ENCODE results near the gene SCRN1.
"Not testable (repeated sequence)": the region's sequence is repeated elsewhere in the genome, so short reads cannot be mapped to it uniquely, and the experiment has no call there.

Gene SCRN1

DNA sequence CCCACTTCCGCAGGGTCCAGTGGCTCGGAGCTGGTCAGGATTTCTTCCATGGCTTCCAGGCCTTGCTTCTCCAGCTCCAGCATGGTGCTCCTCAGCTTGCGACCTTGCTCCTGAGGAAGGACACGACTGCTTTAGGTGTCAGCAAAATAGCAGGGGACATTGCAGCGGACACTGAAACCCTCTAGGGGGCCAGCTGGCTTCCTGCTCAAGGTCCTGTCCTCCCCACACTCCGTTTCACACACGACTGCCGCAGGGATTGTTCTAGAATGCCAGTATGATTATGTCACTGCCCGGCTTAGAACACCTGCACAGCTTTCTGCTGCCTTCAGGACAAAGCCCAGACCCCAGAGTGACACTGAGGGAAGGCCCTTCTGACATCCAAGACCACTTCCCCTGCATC, 65.6 kb downstream of the SCRN1 start:
- no peak for DNase-seq

DNA sequence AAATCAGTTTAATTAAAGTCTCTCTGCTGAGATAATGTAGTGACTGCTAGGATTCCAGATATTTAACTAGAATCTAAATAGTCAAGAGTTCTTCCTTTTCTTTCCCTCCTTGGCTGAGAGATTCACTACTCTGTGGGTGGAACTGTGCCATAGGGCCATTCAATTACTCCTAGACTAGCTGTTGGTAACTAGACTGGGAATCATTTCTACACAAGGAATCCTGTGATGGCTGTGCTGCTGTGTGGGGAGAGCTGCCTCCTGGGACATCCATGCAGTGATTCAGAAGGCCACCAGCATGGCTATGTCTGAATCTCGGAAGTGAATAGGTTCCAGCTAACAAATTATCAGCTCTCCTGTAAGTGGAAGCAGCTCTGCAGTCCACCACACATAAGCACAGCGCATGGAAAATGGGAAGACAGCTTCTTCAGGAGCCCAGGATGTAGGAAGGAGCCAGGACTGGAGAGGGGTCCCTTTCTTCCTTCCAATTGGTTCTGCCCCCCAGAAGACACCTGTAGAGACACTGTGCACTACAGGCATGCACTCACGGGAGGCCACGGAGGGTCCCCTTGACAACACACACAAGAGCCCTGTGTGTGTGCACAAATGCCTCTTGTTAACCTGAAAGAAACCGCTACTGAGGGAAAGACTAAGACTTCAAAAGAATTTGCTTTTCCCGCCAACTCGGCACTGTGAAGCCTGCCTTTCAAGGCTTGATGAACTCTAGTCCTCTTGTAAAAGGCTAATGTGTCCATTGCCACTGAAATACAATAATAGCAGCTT, 66.5 kb downstream of the SCRN1 start:
- no peak for DNase-seq

DNA sequence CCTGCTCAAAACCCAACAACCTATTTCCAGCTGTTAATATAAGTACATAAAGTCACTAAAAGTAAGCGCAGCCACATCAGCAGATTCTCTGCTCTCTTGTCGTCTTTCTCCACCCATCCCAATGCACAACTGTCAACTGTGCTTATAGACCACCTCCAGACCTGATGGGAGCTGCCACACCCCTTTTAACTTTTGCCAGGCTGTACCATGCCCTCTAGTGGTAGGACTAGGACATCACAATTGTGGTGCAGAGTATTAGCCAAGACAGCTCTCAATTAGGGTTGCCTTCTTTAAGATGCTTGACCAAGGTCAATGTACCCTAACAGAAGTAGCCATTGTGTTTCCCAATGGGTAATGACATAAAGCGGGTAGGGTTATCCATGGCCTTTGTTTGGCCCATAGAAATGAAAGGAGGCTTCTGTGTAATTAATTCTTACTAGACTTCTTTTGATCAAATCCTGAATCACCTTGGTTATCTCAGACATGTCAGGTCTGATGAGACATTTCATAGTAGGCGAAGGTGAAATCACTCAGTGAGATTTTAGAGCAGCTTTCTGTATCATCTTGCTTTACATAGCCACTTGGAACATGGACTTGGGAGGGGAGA, 68.1 kb downstream of the SCRN1 start:
- DNase-seq = peak in 5 of 6 experiments; percentile 1 to 50 (median 12)

DNA sequence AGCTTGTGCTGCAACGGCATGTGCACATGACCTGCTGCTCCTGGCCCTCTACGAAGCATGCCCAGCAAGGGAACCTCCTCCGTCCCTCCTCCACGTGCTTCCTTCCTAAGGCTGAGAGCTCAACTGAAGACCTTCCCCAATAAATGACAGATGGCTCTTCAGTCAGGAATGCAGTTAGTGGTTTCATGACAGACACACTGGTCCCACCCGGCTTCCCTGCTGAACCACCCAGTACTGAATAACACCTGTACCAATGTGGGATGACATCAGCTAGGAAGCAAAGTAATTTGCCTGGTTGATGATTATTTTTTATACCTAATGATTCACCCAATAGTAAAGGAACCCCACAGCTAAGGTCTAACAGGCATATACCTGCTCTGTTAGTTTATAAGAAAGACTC, 69.1 kb downstream of the SCRN1 start:
- no peak for DNase-seq

DNA sequence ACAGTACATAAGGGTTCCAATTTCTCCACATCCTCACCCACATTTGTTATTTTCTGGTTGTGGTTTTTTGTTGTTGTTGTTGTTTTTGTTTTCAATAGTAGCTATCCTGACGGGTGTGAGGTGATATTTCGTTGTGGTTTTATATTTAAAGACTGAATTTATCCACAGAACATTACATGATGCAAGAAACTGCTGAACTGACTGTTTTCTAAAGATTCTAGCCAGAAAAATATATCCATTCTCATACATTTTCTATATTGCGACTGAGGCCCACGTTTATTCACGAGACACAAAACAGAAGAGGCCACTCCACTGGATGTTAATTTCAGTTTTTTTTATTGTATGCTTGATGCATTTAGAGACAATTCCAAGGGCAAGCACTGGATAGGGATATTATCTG, 69.8 kb downstream of the SCRN1 start:
- DNase-seq = no peak

DNA sequence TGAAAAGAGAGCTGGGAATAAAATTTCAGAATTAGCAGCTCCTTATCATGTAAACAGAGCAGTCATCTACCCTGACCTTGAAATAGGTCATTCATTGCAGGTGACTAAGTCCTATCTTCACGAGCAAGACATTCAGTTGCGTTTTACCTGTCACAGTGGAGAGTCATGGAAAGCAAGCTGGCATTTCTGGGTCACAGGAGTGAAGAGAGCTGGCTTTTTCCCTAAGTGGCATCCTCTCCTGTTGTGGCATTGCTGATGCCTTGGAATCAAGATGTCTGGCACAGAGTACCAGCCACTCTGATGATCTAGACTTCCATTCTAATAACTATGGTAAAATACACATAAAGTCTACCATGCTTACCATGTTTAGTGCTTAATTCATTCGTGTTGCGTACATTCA, 70.8 kb downstream of the SCRN1 start:
- DNase-seq = no peak

DNA sequence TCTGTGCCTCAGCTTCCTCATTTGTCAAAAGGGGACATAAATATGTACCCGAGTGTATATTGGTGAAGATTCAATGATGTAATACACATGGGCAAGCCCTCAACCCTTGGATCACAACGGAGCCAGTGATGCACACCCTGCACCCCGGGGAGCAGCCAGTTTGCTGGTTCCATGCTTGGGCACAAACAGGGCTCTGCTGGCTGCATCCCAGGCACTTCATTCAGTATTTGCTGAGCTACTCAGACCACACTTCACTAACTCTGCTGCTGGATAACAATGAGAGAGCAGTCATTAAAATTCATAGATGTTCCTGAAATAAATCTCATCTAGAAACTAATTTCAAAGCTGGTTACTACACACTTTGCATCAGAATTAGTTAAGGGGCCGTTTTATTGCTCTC, 72.0 kb downstream of the SCRN1 start:
- no peak for DNase-seq

DNA sequence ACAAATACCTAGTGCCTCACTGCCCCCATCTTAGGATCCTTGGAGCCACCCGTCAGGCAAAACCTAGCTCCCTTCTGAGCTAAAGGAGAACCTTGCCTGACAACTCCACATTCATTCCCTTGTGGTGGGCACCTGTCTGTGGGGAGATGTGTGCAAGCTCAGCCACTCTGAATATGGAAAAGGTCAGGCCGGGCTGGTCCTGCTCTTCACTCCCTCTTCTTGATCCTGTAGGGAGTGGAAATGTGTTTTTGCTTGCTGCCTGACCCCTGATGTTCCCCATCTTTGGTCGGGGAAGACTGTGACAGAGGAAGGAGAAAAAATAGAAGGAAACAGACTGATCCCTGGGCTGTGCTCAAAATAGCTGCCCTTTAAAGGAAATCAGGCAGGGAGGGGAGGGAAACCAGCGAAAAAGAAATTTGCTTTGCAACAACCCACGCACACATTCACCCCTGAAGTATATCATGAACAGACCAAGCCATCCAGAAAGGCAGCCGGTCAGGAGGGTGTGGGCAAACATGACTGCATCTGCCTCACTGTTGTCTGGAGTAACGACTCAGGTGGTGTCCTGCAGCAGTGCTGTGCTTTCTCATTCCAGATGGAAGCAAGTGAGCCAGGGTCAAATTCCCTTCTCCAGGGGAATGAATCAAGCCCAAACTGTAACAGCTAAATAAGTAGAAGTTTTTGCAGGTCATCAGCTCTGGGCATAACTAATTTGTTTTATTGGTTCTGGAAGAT, 74.0 kb downstream of the SCRN1 start:
- no peak for DNase-seq

DNA sequence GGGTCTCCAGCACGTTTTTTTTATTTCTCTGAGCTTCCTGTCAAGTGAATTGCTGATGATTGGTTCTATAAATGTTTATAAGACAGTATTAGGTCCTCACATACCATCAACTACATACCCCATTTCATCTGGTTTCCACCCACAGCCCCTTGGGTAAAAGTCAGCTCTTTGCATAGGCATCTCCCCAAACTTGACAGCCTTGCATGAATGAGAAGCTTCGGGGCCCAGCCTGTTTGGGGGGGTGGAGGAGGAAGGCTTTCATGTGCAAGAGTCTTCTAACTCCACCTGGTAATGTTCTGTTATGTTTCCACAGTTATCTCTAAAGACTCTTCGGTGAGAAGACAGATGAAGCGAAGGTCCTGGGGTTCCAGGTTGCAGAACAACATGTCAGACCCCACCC, 75.4 kb downstream of the SCRN1 start:
- no peak for DNase-seq

DNA sequence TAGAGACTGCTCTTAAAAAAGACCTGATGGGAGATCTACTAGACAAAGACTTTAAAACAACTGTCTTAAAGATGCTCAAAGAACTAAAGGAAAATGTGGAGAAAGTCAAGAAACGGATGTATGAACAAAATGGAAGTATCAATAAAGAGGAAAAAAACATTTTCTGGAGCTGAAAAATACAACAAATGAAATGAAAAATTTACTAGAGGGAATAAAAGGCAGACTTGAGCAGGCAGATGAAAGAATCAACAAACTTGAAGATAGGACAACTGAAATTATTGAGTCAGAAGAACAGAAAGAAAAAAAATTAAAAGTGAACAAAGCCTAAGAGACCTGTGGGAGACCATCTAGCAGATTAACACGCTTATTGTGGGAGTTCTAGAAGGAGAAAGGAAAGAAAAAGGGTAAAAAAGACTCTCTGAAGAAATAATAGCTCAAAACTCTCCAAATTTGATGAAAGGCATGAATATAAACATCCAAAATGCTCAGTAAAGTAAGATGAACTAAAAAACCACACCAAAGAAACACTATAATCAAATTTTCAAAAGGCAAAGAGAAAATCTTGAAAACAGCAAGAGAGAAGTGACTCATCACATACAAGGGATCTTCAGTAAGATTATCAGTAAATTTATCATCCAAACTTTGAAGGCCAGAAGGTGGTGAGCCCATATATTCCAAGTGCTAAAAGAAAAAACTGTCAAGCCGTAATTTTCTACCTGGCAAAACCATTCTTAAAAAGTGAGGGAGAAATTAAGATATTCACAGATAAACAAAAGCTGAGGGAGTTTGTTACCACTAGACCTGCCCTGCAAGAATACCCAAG, 83.2 kb downstream of the SCRN1 start:
- DNase-seq = no peak

DNA sequence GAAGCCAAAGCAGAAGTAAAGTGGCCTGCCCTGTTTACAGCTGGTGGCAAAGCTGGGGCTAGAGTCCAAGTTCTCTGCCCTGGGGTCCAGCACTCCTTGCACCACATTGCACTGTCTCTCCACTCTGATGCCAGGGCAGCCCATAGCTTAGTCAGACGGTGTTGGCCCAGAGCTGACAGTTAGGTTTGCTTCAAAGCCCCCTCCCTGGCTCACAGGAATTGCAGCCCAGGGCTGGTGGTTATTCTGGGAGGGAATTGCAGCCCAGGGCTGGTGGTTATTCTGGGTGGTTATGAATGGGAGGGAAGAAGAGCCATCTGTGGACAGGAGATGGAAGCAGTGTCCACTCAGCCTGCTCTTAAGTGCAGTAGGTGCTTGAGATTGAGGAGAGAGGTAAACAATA, 88.9 kb downstream of the SCRN1 start:
- DNase-seq = no peak

DNA sequence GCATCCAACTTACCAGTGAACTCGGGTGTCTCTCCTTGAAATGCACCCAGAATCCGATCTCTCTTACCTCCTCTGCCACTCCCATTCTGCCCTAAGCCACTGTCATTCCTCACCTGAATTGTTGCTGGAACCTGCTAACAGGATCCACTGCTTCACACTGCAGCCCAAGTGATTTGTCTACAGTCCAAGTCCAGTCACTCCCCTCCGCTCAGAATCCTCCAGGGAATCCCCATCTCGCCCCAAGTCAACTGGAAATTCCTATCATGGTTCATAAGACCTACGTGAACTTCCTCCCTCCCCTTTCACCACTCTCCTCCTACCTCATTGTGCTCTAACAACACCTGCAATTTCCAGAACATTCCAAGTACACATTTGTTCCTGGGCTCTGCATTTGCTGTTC, 91.3 kb downstream of the SCRN1 start:
- no peak for DNase-seq

DNA sequence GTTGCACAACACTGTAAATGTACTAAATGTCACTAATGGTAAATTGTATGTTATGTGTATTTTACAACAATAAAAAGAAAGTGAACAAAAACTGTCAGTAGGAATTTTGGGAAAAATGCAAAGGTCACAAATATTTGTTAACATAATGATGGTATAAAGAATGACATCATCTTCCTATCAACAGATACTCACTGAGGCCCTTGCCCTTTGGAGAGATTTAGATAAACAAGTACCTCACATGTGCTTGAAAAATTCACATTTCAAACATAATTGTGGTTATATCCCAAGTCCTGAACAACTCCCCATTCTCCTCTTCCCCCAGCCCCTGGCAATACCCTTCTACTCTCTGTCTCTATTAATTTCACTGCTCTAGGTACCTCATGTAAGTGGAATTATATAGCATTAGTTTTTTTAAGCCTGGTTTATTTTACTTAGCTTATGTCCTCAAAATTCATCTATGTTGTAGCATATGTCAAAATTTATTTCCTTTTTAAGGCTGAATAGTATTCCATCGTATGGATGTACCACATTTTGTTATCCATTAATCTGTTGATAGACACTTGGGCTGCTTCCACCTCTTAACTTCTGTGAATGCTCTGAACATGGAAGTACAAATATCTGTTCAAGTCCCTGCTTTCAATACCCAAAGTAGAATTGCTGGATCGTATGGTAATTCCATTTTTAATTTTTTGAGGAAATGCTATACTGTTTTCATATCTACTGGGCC, 92.8 kb downstream of the SCRN1 start:
- no peak for DNase-seq

DNA sequence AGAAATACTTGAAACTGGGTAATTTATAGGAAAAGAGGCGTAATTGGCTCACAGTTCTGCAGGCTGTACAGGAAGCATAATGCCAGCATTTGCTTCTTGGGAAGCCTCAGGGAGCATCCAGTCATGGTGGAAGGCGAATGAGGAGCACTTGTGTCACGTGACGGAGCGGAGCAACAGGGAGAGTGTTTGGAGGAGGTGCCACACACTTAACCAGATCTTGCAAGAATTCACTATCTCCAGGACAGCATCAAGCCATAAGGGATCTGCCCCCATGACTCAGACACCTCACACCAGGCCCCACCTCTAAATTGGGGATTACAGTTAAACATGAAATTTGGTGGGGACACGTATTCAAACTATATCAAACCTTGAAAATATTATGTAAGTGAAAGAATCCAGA, 94.0 kb downstream of the SCRN1 start:
- no peak for DNase-seq

DNA sequence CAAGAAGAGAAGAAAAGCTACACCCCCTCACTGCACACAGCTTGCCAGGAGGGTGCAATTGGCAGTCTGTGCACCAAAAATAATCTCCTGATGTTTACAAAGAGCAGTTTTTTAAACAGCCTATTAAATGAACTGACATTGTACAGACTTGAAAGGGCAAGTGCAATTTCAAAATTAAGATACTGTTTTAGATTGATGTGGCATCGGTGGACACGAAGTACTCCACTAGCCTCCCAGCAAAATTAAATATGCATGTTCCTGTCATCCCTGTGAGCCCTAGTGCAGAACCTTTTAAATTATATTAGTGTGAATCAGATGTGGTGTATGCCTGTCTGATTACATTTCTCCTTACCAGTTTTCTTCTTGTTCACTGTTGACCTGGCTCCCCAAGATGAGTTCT, 95.3 kb downstream of the SCRN1 start:
- DNase-seq = no peak

DNA sequence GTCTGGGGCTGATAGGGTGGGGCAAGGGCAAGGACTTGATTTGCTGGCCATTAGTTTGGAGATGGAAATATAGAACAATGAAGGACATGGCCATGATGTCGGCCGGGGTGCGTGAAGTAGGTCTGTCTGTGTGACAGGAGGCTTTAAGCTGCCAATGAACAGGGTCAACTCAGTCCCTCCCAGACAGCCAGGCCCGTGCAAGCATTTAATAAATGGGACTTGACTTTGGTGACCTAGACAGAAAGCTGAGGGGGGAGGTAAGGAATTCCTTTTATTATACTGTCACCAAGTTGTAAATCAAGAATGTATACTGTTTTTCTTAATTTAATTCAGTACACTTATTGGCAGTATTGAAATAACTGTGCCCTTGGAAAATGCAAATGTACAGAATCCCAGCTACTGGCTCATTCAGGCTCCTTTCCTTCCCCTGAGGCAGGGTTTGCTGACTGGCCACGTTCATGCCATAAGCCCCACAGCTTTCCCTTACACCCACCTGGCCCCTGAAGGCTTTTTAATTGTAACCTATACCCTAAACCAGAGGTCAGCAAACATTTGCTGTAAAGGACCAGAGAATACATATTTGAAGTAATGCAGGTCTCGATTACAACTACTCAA, 96.1 kb downstream of the SCRN1 start:
- no peak for DNase-seq

DNA sequence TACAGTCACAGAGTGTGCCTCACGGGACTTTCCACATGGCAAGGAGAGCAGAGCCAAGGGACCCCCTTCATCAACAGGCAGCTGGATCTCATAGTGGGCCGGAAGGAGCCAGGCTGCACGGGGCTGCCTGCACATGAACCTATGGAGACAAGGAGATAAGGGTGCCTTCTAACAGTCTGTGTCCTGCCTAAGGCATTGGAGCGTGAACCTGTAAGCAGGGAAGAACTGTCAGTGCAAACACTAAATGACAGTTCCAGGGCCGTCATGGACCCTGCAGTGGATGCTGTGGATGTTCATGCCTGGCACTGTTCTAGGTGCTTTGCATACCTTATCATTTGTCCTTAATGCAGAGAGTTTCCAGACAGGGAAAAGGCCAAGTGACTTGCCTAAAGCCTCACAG, 97.4 kb downstream of the SCRN1 start:
- DNase-seq = no peak

DNA sequence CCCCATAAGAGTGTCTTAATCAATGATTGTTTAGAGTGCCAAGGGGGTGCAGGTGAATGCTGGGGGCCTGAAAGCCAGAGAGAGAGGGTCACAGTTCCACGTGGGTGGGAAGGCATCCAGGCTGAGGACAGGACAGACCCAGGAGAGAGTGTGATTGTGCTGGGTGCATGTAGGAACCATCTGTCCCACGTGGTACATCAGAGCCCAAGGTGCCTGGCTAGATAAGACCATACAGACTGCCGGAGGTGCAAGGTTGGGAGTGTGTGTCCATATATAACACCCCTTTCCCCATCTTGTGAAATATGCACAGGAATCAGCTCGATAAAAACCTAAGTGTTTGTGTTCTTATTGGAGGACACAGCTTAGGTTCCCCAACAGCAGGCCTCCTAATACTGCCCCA, 97.8 kb downstream of the SCRN1 start:
- no peak for DNase-seq

DNA sequence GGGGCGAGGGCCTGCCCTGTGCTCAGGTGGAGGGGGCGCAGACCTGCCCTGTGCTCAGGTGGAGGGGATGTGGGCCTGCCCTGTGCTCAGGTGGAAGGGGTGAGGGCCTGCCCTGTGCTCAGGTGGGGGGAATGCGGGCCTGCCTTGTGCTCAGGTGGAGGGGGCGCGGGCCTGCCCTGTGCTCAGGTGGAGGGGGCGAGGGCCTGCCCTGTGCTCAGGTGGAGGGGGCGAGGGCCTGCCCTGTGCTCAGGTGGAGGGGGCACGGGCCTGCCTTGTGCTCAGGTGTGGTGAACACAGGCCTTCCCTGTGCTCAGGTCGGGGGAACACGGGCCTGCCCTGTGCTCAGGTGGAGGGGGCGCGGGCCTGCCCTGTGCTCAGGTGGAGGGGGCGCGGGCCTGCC, 98.8 kb downstream of the SCRN1 start:
- DNase-seq = not testable (repeated sequence)

DNA sequence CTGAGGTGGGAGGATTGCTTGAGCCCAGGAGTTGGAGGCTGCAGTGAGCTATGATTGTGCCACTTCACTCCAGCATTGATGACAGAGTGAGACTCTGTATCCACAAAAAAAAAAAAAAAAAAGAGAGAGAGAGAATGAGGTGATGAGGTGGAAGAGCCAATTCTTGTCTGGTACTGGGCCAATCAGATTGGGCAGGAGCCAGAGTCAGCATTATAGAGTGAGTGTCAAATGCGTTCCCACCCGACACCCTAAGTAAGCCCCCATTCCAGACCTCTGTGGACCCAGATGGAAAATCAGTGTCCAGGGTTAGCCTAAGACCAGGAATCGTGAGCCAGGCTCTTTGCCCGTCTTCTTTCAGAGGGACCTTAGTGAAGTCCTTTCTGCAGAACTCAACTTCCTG, 99.3 kb downstream of the SCRN1 start:
- DNase-seq = no peak

DNA sequence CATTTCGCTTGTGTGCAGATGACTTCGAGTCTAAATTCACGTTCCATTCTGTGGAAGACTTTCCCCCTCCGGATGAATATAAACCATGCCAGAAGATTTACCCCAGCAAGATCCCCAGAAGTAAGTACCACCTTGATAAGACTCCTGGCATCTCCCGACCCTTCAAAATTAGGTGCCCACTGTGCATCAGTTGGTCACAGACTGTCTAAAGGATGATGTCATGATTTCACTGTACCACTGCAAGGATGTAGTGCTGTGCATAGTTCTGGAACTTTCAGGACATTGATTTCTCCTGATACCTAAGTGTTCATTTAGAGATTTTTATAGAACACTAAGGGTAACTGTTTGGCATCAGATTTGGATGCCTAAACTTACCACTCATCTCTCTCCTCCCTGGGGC, 100.3 kb downstream of the SCRN1 start:
- no peak for DNase-seq

DNA sequence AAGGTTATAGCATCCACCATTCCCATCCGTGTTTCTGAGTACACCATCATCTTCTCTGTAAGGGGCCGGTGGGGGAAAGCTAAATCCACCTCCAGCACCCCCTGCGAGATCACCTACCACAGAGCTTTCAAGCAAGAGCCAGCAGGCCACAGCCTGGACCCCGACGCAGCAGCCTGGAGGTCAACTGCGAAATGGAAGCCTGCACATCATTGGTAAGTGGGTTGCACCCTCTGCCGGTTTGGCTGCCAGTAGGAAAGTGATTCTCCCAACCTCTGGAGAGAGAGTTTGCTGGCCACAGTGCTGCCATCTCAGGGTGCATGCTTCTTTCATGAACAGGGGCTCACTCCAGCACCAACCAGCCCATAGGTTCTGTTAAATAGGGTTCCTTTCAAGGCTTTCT, 101.6 kb downstream of the SCRN1 start:
- no peak for DNase-seq
